SK-N-SH (cell line): ENCODE data around the gene GPN2.

Source experiments
- POLR2AphosphoS5 ChIP-seq: IDR thresholded peaks from 2 replicates; pipeline ENCODE4 v1.6.1; 2012; ENCODE audit warnings: low read depth, low read length
- TEAD4 ChIP-seq: IDR thresholded peaks from 2 replicates; pipeline ENCODE4 v1.4.0; 2012; ENCODE audit warnings: mild to moderate bottlenecking, borderline replicate concordance; ENCODE audit not compliant: insufficient read depth
- TF ChIP-seq, protein P1 (sequence below): fragments of 150-350 bp; IDR thresholded peaks from 2 replicates; pipeline ENCODE4 v1.6.1; 2017; ENCODE audit warnings: antibody characterized with exemption, low read length, low read depth, borderline replicate concordance

DNA sequence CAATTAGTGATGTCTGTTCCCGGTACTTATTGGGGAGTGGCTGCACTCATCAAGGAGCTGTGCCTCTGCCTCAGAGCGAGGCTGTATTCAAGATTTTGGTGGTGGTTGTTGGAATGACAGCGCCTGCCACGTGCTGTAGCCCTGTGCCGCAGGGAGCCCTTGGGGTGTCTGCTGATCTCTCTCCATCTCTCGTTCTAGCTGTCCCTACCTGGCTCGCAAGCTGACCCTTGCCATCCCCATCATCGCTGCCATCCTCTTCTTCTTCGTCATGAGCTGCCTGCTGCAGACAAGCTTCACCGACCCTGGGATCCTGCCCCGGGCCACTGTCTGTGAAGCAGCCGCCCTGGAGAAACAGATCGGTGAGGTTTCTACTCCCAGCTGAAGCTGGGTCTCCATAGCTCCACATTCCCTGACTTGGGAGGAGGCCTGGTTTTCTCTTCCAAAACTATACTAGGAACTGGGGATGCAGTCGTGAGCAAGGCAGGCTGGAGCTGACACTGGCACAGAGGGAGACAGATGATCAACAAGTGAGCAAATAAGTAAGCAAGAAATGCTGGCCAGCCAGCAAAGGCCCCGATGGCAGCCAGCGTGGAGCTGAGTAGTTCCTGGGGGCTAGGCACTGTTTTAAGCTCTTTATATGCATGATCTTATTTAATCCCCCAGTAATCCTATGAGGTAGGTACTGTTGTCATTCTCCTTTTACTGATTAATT, 57.7 kb downstream of the GPN2 start:
- no peak for TF ChIP-seq POLR2AphosphoS5
- no peak for TF ChIP-seq TEAD4
- TF ChIP-seq, protein P1, sequence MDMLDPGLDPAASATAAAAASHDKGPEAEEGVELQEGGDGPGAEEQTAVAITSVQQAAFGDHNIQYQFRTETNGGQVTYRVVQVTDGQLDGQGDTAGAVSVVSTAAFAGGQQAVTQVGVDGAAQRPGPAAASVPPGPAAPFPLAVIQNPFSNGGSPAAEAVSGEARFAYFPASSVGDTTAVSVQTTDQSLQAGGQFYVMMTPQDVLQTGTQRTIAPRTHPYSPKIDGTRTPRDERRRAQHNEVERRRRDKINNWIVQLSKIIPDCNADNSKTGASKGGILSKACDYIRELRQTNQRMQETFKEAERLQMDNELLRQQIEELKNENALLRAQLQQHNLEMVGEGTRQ = no peak
